CD14-positive monocyte (primary cell): Measurements from ENCODE around the gene PGM5. TPM values are rescaled to one million over a fixed set of nuclear protein-coding genes. Genes with fewer than 3 reads are reported as not detected.
"Not testable (repeated sequence)": the region's sequence is repeated elsewhere in the genome, so short reads cannot be mapped to it uniquely, and the experiment has no call there.

Experiments used
- DNase-seq, 3 donors: peaks; one replicate each; pipeline ENCODE4 v3.0.0-alpha.2; 2011 to 2022
- H2AFZ ChIP-seq: 2 replicates; pipeline ENCODE4 v1.6.0; 2012; ENCODE audit warnings: mild to moderate bottlenecking, low read depth, low read length, inconsistent platforms; ENCODE audit not compliant: insufficient read depth, poor library complexity, severe bottlenecking
- H3K27ac ChIP-seq, 2 donors: 1 replicate in 1 of 2; 2 replicates in 1 of 2; pipeline ENCODE4 v1.5.1; 2012 to 2013; ENCODE audit warnings: low read length in 2 of 2, control low read depth in 1 of 2, inconsistent platforms in 1 of 2, low read depth in 1 of 2, mild to moderate bottlenecking in 1 of 2
- H3K27me3 ChIP-seq, 2 donors: one replicate each; pipeline versions ENCODE4 v1.6.0 to v1.6.1; 2011 to 2013; ENCODE audit warnings: low read length in 2 of 2; ENCODE audit not compliant: control insufficient read depth in 2 of 2, insufficient read depth in 2 of 2
- H3K36me3 ChIP-seq, 2 donors: replicated peaks in 1 of 2; 1 replicate in 1 of 2; 2 replicates in 1 of 2; pipeline versions ENCODE4 v1.5.1 to v1.6.1; 2012 to 2013; ENCODE audit warnings: low read length in 2 of 2, control low read depth in 1 of 2, inconsistent platforms in 1 of 2, mild to moderate bottlenecking in 1 of 2; ENCODE audit not compliant: insufficient read depth in 2 of 2, control insufficient read depth in 1 of 2
- H3K4me1 ChIP-seq, 2 donors: 1 replicate in 1 of 2; 2 replicates in 1 of 2; pipeline versions ENCODE4 v1.5.1 to v1.6.1; 2012 to 2013; ENCODE audit warnings: low read length in 2 of 2, control low read depth in 1 of 2, inconsistent platforms in 1 of 2, mild to moderate bottlenecking in 1 of 2, moderate library complexity in 1 of 2; ENCODE audit not compliant: insufficient read depth in 2 of 2, control insufficient read depth in 1 of 2
- H3K4me2 ChIP-seq: replicated peaks from 2 replicates; pipeline ENCODE3; 2012; ENCODE audit warnings: low read length, moderate library complexity, mild to moderate bottlenecking; ENCODE audit not compliant: poor library complexity, severe bottlenecking; ENCODE audit errors: extremely low read depth
- H3K4me3 ChIP-seq, 3 experiments: fragments of 200-600 bp in 1 of 3; sonication (generic) in 1 of 3; replicated peaks in 1 of 3; 1 replicate in 2 of 3; 2 replicates in 1 of 3; pipeline ENCODE4 v1.5.1; 2011 to 2013; ENCODE audit warnings: low read length in 3 of 3, mild to moderate bottlenecking in 3 of 3, control low read depth in 2 of 3, low read depth in 2 of 3, inconsistent platforms in 1 of 3, moderate library complexity in 1 of 3
- H3K79me2 ChIP-seq: 2 replicates; pipeline ENCODE4 v1.6.0; 2012; ENCODE audit warnings: mild to moderate bottlenecking, control low read depth, inconsistent platforms, low read length, moderate library complexity; ENCODE audit not compliant: insufficient read depth
- H3K9ac ChIP-seq: 2 replicates; pipeline ENCODE4 v1.6.0; 2017; ENCODE audit warnings: low read length, mild to moderate bottlenecking; ENCODE audit not compliant: insufficient read depth, poor library complexity, severe bottlenecking
- H3K9me3 ChIP-seq, 2 donors: replicated peaks in 1 of 2; 1 replicate in 1 of 2; 2 replicates in 1 of 2; pipeline versions ENCODE4 v1.5.1 to v1.6.1; 2012 to 2013; ENCODE audit warnings: low read length in 2 of 2, control low read depth in 1 of 2; ENCODE audit not compliant: control insufficient read depth in 1 of 2, insufficient read depth in 1 of 2
- H4K20me1 ChIP-seq: 2 replicates; pipeline ENCODE4 v1.6.0; 2012; ENCODE audit warnings: mild to moderate bottlenecking, low read length, control low read depth, moderate library complexity; ENCODE audit not compliant: insufficient read depth
- H3K27ac Mint-ChIP-seq, 7 donors: one replicate each; pipeline ENCODE4 v1.8.0; 2020; ENCODE audit warnings: mild to moderate bottlenecking in 7 of 7, mixed read lengths in 7 of 7, moderate library complexity in 6 of 7, inconsistent platforms in 2 of 7
- H3K27me3 Mint-ChIP-seq, 3 donors: one replicate each; pipeline ENCODE4 v1.8.0; 2021 to 2022; ENCODE audit warnings: low read depth in 3 of 3, mild to moderate bottlenecking in 3 of 3, mixed read lengths in 3 of 3, moderate library complexity in 3 of 3, inconsistent platforms in 1 of 3
- H3K36me3 Mint-ChIP-seq, 2 donors: one replicate each; pipeline ENCODE4 v1.8.0; 2020; ENCODE audit warnings: mixed read lengths in 2 of 2, inconsistent platforms in 1 of 2, mild to moderate bottlenecking in 1 of 2
- H3K4me1 Mint-ChIP-seq: one replicate; pipeline ENCODE4 v1.8.0; 2020; ENCODE audit warnings: mild to moderate bottlenecking, mixed read lengths
- H3K4me3 Mint-ChIP-seq, 2 donors: one replicate each; pipeline ENCODE4 v1.8.0; 2020; ENCODE audit warnings: mild to moderate bottlenecking in 2 of 2, mixed read lengths in 2 of 2, moderate library complexity in 1 of 2
- H3K9me3 Mint-ChIP-seq, 7 donors: one replicate each; pipeline ENCODE4 v1.8.0; 2020 to 2022; ENCODE audit warnings: mixed read lengths in 7 of 7, mild to moderate bottlenecking in 6 of 7, moderate library complexity in 6 of 7, inconsistent platforms in 2 of 7
- CTCF ChIP-seq: fragments of 200-600 bp; IDR thresholded peaks from one replicate; pipeline ENCODE4 v1.8.0; 2022; ENCODE audit warnings: antibody characterized with exemption, mild to moderate bottlenecking
- WGBS: methylation state at CpG from one replicate; pipeline ENCODE4 v1.1.5; 2013; ENCODE audit warnings: missing lambda C conversion rate; ENCODE audit not compliant: insufficient coverage; 5-methylcytosine and 5-hydroxymethylcytosine counted together
- intact Hi-C, 2 donors: fragments of 100-400 bp; cut with micrococcal nuclease; formaldehyde crosslinking; loops; one replicate each; pipeline versions ENCODE4 v1.15.0 to v1.15.1; 2023
- polyA plus RNA-seq, 3 donors: library from polyadenylated mRNA; depleted of rRNA in 1 of 3; unstranded in 2 of 3; stranded (reverse) in 1 of 3; fragments of 300-500 nt in 2 of 3; fragments of >200 nt in 1 of 3; fragmentation: Illumina TruSeq in 2 of 3; gene quantifications; 1 replicate in 2 of 3; 2 replicates in 1 of 3; pipeline ENCODE4 v1.2.3, GENCODE V29; 2012 to 2021

Gene PGM5
- polyA plus RNA-seq, 3 donors = 0.35 to 1.2 (median 1.1) TPM

DNA sequence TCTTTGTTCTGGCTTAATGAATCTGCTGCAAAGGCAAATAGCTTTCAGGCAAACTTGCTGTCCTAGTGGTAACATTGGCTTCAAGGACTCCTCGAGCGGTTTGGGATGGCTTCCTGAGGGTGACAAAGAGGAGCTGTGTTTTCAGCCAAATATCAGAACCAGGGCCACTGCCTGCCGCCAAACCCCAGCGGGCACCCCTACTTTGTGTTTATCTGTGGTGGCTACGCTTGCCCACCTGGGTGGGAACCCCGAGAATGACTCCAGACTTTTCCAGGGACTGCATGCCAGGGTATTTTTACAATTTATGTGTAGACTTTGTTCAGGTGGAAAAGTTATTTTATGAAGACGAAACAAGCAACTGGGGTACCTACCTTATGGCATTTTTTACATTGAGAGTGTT, 18.4 kb upstream of the PGM5 start:
- H3K9ac ChIP-seq, H3K4me1 ChIP-seq, H3K27me3 Mint-ChIP-seq, intact Hi-C loops, H2AFZ ChIP-seq, H3K4me1 Mint-ChIP-seq, H3K4me3 ChIP-seq, DNase-seq, H3K9me3 Mint-ChIP-seq, H3K4me3 Mint-ChIP-seq, H3K79me2 ChIP-seq, H3K4me2 ChIP-seq, H3K36me3 ChIP-seq, H4K20me1 ChIP-seq, H3K27me3 ChIP-seq, H3K9me3 ChIP-seq, H3K36me3 Mint-ChIP-seq, H3K27ac ChIP-seq: not testable (repeated sequence)
- H3K27ac Mint-ChIP-seq = peak overlapping the region in 1 of 7 donors; percentile 45
- 90% methylated on average over 3 of the region's 7 CpGs for WGBS

- H3K4me2 ChIP-seq, H3K79me2 ChIP-seq, H3K27ac ChIP-seq, DNase-seq, H3K9me3 Mint-ChIP-seq, H3K9ac ChIP-seq, H3K36me3 Mint-ChIP-seq, H4K20me1 ChIP-seq, H3K4me1 Mint-ChIP-seq, H3K4me1 ChIP-seq, H3K27me3 ChIP-seq, H3K27me3 Mint-ChIP-seq, H2AFZ ChIP-seq, H3K4me3 Mint-ChIP-seq, H3K9me3 ChIP-seq, intact Hi-C loops, H3K4me3 ChIP-seq, H3K36me3 ChIP-seq: not testable (repeated sequence)
- no CpG with 5 or more reads among the region's 10 CpGs for WGBS
- TF ChIP-seq CTCF = peak; percentile 32
- H3K27ac Mint-ChIP-seq = peak overlapping the region in 1 of 7 donors; percentile 44
Measured at GRCh38 chr9:68342265-68343025, 14.0 kb upstream of the PGM5 start.

DNA sequence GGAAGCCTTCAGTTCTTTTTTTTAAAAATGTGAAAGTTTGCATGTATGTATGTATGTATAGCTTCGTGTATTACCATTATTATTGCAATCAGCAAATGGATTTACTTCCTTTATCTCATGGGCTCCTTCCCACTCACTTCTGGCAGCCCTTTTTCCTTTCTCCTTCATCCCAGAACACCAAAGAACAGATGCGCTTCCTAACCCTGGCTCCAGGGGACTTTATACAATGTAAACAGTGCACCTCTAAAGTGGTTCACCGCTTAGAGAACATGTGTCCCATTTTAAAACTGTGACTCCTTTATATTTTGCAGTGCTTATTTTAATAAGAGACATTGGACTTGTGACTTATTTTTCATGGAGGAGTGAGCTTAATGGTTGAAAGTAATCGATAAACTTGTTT, 13.2 kb upstream of the PGM5 start:
- DNase-seq, H3K27me3 Mint-ChIP-seq, H3K36me3 Mint-ChIP-seq, H3K27me3 ChIP-seq, H3K4me1 ChIP-seq, H3K79me2 ChIP-seq, intact Hi-C loops, H3K27ac Mint-ChIP-seq, H2AFZ ChIP-seq, H3K36me3 ChIP-seq, H3K4me2 ChIP-seq, H3K4me3 ChIP-seq, H3K27ac ChIP-seq, H4K20me1 ChIP-seq, H3K4me1 Mint-ChIP-seq, H3K9ac ChIP-seq, H3K9me3 Mint-ChIP-seq, H3K4me3 Mint-ChIP-seq, H3K9me3 ChIP-seq: not testable (repeated sequence)
- no CpG with 5 or more reads among the region's 4 CpGs for WGBS

DNA sequence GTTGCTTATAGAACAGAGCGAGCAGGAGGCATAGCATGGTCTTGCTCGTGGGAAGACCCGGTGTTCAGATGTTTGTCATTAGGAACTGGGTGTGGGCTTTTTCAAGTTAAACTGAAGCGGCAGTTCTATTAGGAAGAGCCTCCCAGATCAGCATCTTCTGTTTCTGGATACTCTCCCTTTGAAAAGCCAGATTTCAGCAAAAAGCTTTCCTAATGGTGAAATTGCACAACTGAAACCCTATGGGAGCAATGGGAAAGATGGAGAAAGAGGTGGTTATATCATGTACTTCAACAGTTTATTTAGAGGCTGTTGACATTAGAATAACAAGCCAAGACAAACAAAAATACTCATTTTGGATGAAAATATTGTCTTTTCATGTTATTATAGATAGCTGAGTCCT, 12.4 kb upstream of the PGM5 start:
- H3K4me1 Mint-ChIP-seq, H3K79me2 ChIP-seq, H3K27ac ChIP-seq, H3K27me3 Mint-ChIP-seq, H3K27ac Mint-ChIP-seq, H3K36me3 Mint-ChIP-seq, H3K4me1 ChIP-seq, H3K4me2 ChIP-seq, DNase-seq, H3K27me3 ChIP-seq, H3K9me3 Mint-ChIP-seq, H3K36me3 ChIP-seq, H3K4me3 Mint-ChIP-seq, intact Hi-C loops, H2AFZ ChIP-seq, H4K20me1 ChIP-seq, H3K9me3 ChIP-seq, H3K4me3 ChIP-seq, H3K9ac ChIP-seq: not testable (repeated sequence)
- WGBS = no CpG with 5 or more reads among the region's 4 CpGs
